Dendritic cell treated with granulocyte-macrophage colony-stimulating factor and Interleukin-4, amounts not matched to agents 40 ng/mL and 50 ng/mL, for 4 days (primary cell): ENCODE results near the gene EVI5L.
"Not testable (repeated sequence)": the region's sequence is repeated elsewhere in the genome, so short reads cannot be mapped to it uniquely, and the experiment has no call there.

Source experiments
- H3K27ac Mint-ChIP-seq: one replicate; pipeline ENCODE4 v1.8.0; 2022; ENCODE audit warnings: mild to moderate bottlenecking, mixed read lengths
- H3K27me3 Mint-ChIP-seq: one replicate; pipeline ENCODE4 v1.8.0; 2022; ENCODE audit warnings: mild to moderate bottlenecking, mixed read lengths
- H3K36me3 Mint-ChIP-seq: one replicate; pipeline ENCODE4 v1.8.0; 2022; ENCODE audit warnings: low read depth, mixed read lengths
- H3K4me1 Mint-ChIP-seq: one replicate; pipeline ENCODE4 v1.8.0; 2022; ENCODE audit warnings: low read depth, mixed read lengths
- H3K4me3 Mint-ChIP-seq: one replicate; pipeline ENCODE4 v1.8.0; 2022; ENCODE audit warnings: mild to moderate bottlenecking, moderate library complexity, mixed read lengths
- H3K9me3 Mint-ChIP-seq: one replicate; pipeline ENCODE4 v1.8.0; 2022; ENCODE audit warnings: mixed read lengths
- intact Hi-C: fragments of 100-400 bp; cut with micrococcal nuclease; formaldehyde crosslinking; loops from one replicate; pipeline ENCODE4 v1.15.0; 2022

EVI5L gene

DNA sequence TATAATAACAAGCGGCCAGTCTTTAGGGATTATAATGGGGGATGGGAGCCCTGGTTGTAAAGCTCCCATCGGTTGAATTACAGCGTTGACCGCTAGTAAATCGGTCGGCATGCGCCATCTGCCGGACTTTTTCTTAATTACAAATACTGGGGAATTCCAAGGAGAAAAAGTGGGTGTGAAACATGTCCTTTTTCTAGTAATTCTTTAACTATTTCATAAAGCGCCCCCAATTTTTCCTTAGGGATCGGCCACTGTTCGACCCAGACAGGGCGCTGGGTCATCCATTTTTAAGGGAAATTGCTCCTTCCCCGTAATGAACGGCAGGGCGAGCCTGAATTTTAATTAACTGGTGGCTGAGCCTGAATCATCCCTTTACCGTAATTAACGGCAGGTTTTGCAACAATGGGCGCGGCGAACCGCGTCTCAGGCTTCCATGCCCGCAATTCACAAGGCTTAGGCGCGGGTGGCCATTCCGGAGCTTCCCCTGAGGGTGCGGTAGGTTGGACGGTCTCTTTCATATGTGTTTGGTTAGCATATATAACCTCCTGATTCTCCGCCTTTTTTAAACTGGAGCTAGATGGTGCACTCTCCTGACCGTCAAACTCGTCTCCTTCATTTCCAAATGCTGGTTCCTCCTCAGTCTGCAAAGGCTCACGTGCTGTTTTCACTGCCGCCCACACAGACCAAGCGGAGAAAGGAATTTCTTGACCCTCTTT, 30.2 kb upstream of the EVI5L start:
- Mint-ChIP-seq H3K27ac (peak overlapping the region; percentile 78), H3K36me3 (peaks cover 6% of the 10 kb centered on the region), H3K27me3 (peaks cover 3% of the 10 kb centered on the region), H3K4me3 (peak overlapping the region; percentile 67), H3K9me3 (no peaks in the 10 kb centered on the region), H3K4me1 (peaks cover 12% of the 10 kb centered on the region)
- intact Hi-C loops, result loop anchor here (1.0 to 5.0 kb wide), 3 partner anchors 51 to 232 kb away; no protein-coding TSS in a partner anchor

DNA sequence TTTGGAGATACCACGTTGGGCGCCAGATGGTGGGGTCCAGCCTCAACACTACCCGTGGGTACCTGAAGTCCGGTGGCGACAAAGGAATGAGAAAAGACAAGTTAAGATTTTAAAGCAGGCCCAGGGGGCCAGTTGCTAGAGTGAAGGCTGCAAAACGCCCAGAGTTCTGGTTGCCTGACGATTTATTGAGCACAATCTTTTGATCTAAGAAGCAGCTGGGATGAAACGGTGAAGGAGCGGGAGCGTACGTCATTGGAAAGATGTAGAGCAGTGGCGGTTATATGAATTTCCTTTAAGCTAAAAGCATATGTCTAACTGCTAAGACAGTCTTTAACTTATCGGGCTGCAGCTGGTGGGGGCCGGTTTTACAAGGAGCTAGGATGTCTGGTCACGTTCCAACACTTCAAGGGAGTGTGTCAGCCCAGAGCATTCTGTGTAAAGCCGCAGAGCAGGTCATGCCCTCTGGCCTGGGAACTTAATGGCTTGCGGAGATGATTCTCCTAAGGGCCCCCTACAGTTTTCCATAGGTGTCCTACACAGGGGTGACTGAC, 28.9 kb upstream of the EVI5L start:
- Mint-ChIP-seq H3K4me1 (peaks cover 16% of the 10 kb centered on the region), H3K27ac (no peak overlapping the region), H3K9me3 (no peaks in the 10 kb centered on the region), H3K36me3 (peaks cover 6% of the 10 kb centered on the region), H3K27me3 (peaks cover 6% of the 10 kb centered on the region), H3K4me3 (no peak overlapping the region)
- intact Hi-C loops, result loop anchor here (5.0 kb wide), 1 partner anchor 234 kb away; no protein-coding TSS in a partner anchor

DNA sequence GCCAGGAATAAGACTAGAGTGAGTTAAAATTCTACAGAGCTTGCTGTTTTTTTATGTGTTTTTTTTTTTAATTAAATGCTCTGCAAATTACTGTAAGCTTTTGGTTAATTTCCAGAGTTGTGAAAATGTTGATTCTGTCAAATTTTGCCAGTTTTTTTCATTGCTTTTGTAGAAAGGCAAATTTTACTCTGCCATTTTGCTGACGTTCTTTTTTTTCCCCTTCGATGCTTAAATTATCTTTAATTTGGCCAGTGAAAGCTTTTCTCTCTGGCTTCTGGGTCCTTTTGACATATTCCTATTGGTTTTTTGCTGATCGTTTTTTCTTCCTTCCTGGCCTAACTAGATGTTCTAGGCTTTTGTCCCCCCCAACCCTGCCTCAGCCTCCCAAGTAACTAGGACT, 23.8 kb upstream of the EVI5L start:
- H3K27me3 Mint-ChIP-seq, result peaks cover 15% of the 10 kb centered on the region
- H3K27ac Mint-ChIP-seq, result no peak overlapping the region

DNA sequence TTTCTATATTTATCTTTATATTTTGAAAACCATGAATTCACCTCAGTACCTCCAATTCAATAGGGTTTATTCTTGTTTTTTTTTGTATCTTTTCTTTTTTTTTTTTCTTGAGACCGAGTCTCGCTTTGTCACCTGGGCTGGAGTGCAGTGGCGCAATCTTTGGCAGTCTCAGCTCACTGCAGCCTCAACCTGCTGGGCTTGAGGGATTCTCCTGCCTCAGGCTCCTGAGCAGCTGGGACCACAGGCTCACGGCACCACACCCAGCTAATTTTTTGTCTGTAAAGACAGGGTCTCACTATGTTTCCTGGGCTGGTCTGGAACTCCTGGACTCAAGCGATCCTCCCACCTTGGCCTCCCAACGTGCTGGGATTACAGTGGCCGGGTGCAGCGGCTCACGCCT, 23.1 kb upstream of the EVI5L start:
- H3K36me3 Mint-ChIP-seq, result no peaks in the 10 kb centered on the region
- peaks cover 18% of the 10 kb centered on the region for H3K9me3 Mint-ChIP-seq
- peaks cover 15% of the 10 kb centered on the region for H3K27me3 Mint-ChIP-seq
- H3K4me3 Mint-ChIP-seq, result no peak overlapping the region
- intact Hi-C loops, result no loop called here
- H3K27ac Mint-ChIP-seq, result no peak overlapping the region
- H3K4me1 Mint-ChIP-seq, result peaks cover 22% of the 10 kb centered on the region

More for the DNA sequence above, 23.8 kb upstream of the EVI5L start:
- H3K36me3 Mint-ChIP-seq, result no peaks in the 10 kb centered on the region
- peaks cover 22% of the 10 kb centered on the region for H3K4me1 Mint-ChIP-seq
- intact Hi-C loops, result no loop called here
- H3K9me3 Mint-ChIP-seq, result peaks cover 11% of the 10 kb centered on the region
- no peak overlapping the region for H3K4me3 Mint-ChIP-seq

DNA sequence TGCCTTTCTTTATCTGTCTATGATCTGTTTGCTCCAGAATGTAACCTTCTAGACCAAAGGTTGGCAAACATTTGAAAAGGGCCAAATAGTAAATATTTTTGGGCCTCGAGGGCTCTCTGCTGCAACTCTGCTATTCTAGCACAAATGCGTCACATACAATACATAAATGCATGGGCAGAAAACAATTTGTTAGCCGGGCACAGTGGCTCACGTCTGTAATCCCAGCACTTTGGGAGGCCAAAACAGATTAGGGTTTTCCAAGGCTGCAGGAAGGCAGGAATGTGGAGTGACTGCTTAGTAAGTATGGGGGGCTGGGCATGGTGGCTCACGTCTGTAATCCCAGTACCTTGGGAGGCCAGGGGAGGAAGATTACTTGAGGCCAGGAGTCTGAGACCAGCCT, 21.9 kb upstream of the EVI5L start:
- Mint-ChIP-seq H3K4me3 (no peak overlapping the region), H3K36me3 (no peaks in the 10 kb centered on the region), H3K27ac (no peak overlapping the region), H3K9me3 (peaks cover 23% of the 10 kb centered on the region), H3K4me1 (peaks cover 22% of the 10 kb centered on the region), H3K27me3 (peaks cover 15% of the 10 kb centered on the region)
- intact Hi-C loops, result no loop called here

DNA sequence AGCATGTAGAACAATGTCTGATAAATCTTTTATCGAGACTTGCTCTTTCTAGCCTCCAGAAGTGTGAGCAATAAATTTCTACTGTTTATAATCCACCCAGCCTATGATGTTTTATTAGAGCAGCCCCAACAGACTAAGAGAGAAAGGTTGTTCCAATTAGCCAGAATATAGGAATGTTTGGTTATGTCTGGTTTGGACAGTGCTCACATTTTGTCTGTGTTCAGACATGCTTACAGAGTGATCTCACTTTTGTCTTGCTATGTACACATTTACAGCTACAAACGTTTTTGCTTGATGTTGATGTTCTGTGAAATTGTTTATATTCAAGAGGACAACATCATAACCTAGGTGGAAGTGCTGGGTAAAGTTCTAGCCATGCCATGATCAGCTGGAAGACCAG, 18.0 kb upstream of the EVI5L start:
- intact Hi-C loops, result no loop called here
- Mint-ChIP-seq H3K27me3 (peaks cover 3% of the 10 kb centered on the region), H3K4me3 (no peak overlapping the region), H3K9me3 (peaks cover 40% of the 10 kb centered on the region), H3K36me3 (peaks cover 13% of the 10 kb centered on the region), H3K4me1 (peaks cover 31% of the 10 kb centered on the region), H3K27ac (no peak overlapping the region)

DNA sequence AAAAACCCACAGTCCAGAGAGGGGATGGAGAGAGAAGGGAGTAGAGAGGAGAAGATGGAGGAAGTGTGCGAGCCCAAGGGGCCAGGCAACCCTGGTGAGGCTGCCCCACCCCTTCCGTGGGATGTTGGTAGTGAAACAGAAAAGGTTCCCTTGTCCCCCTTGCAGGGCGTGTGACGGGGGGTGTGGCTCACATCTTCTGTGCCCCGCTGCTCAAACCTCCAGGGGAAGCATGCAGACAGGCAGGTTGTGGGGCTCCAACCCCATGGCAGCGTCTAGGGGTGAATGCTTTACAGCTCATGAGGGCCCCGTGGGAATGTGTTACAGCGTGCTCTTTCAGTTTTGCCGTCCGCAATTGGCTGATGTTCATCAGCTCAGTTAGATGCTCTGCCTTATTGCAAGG, 14.7 kb upstream of the EVI5L start:
- H3K36me3 Mint-ChIP-seq, result peaks cover 17% of the 10 kb centered on the region
- intact Hi-C loops, result no loop called here

DNA sequence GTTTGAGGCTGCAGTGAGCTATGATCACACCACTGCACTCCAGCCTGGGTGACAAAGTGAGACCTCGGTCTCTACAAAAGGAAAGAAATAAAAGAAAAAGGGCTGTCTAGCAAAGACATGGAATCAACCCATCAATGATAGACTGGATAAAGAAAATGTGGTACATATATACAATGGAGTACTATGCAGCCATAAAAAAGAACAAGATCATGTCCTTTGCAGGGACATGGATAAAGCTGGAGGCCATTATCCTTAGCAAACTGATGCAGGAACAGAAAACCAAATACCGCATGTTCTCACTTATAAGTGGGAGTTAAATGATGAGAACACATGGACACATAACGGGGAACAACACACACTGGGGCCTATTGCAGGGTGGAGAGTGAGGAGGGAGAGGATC, 14.0 kb upstream of the EVI5L start:
- H3K27ac Mint-ChIP-seq, H3K4me3 Mint-ChIP-seq, intact Hi-C loops: not testable (repeated sequence)
- H3K27me3 Mint-ChIP-seq, result peaks cover 18% of the 10 kb centered on the region
- peaks cover 18% of the 10 kb centered on the region for H3K4me1 Mint-ChIP-seq
- peaks cover 33% of the 10 kb centered on the region for H3K9me3 Mint-ChIP-seq
- peaks cover 17% of the 10 kb centered on the region for H3K36me3 Mint-ChIP-seq

More for the DNA sequence above, 14.7 kb upstream of the EVI5L start:
- H3K27me3 Mint-ChIP-seq, result peaks cover 11% of the 10 kb centered on the region
- no peak overlapping the region for H3K27ac Mint-ChIP-seq
- H3K4me3 Mint-ChIP-seq, result no peak overlapping the region
- peaks cover 40% of the 10 kb centered on the region for H3K9me3 Mint-ChIP-seq
- H3K4me1 Mint-ChIP-seq, result peaks cover 18% of the 10 kb centered on the region

DNA sequence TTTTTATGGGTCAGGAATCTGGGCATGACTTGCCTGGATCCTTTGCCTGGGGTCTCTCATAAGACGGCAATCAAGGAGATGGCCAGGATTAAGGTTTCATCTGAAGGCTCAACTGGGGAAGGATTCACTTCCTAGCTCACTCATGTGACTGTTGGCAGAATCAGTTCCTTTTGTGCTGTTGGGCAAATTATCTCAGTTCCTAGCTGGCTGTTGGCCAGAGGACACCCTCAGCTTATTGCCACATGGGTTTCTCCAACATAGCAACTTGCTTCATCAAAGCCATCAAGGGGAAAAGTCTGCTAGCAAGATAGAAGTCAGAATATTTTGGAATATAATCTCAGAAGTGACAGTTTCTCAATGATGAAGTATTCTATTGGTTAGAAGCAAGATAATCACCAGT, 12.2 kb upstream of the EVI5L start:
- Mint-ChIP-seq H3K27me3 (peaks cover 24% of the 10 kb centered on the region), H3K4me1 (peaks cover 18% of the 10 kb centered on the region), H3K9me3 (peaks cover 18% of the 10 kb centered on the region), H3K27ac (no peak overlapping the region), H3K4me3 (no peak overlapping the region), H3K36me3 (peaks cover 17% of the 10 kb centered on the region)
- intact Hi-C loops, result no loop called here

DNA sequence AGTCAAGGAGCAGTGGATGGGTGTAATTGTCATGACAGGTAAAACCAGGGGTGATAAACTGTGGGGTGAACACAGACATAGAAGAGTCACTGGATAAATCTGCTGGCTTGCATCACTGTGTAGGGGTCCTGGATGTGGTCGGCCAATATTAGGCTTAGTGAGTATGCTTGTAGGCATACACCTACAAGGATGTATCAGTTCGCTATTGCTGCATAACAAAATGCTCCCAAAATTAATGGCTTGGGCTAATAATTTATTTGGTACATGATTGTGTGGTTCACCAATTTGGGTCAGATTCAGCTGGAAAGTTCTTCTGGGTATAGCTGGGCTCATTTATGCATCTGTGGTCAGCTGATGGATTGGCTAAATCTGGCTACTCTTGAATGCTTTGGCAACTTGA, 11.2 kb upstream of the EVI5L start:
- H3K4me3 Mint-ChIP-seq, result no peak overlapping the region
- H3K9me3 Mint-ChIP-seq, result peaks cover 18% of the 10 kb centered on the region
- intact Hi-C loops, result no loop called here
- peaks cover 22% of the 10 kb centered on the region for H3K4me1 Mint-ChIP-seq
- peaks cover 30% of the 10 kb centered on the region for H3K27me3 Mint-ChIP-seq
- no peak overlapping the region for H3K27ac Mint-ChIP-seq
- H3K36me3 Mint-ChIP-seq, result peaks cover 17% of the 10 kb centered on the region

DNA sequence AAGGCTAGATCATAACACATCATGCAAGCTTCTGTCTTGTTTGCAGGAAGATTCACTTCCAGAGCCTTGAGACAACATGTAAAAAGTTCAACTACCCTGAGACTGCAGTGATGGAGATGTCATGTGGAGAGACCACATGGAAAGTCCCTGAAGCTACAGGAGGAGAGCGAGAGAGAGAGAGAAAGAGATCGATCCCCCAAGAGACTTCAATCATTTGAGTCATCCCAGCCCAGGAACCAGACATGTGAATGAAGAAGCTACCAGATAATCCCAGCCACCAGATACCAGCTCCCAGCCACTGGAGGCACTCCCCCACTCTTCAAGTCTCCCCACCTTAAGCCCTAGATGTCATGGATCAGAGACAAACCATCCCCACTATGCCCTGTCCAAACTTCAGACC, 10.7 kb upstream of the EVI5L start:
- peaks cover 34% of the 10 kb centered on the region for H3K27me3 Mint-ChIP-seq
- intact Hi-C loops, result no loop called here
- H3K27ac Mint-ChIP-seq, result no peak overlapping the region
- peaks cover 18% of the 10 kb centered on the region for H3K9me3 Mint-ChIP-seq
- H3K4me1 Mint-ChIP-seq, result peaks cover 20% of the 10 kb centered on the region
- H3K36me3 Mint-ChIP-seq, result peaks cover 17% of the 10 kb centered on the region
- no peak overlapping the region for H3K4me3 Mint-ChIP-seq

DNA sequence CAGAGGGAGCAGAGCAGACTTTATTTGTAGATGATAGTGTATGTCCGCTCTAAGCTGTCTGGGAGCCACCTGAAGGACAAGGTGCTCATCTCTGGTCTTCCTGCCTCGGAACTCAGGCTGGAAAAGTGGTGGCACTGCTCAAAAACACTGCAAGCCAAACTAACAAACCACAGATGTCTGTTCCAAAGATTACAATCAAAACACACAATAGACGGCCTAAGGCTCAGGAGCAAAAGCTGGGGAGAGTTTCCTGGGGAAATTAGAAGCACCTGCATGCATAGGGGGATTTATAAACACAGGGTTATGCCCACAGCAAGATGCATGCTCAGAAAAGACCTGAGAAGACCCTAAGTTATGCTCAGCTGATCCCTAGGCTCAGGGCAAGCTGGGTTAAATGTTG, 9.4 kb upstream of the EVI5L start:
- Mint-ChIP-seq H3K4me3 (no peak overlapping the region), H3K27me3 (peaks cover 45% of the 10 kb centered on the region), H3K36me3 (peaks cover 17% of the 10 kb centered on the region), H3K9me3 (peaks cover 16% of the 10 kb centered on the region), H3K4me1 (peaks cover 8% of the 10 kb centered on the region), H3K27ac (no peak overlapping the region)
- intact Hi-C loops, result no loop called here

DNA sequence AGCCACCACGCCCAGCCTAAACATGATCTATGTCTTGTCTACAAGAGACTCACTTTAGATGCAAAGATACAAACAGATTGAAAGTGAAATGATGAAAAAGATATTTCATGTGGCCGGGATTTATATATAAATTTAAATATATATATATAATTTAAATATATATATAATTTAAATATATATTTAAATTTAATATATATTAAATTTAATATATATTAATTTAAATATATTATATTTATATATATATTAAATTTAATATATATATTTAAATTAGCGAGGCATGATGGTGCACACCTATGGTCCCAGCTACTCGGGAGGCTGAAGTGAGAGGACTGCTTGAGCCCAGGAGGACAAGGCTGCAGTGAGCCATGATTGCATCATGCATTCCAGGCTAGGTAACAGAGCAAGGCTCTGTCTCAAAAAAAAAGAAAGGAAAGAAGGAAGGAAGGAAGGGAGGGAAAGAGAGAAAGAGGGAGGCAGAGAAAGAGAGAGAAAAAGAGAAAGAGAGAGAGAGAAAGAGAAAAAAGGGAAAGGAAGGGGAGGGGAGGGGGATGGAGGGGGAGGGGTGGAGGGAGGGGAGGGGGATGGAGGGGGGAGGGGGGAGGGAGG, 7.0 kb upstream of the EVI5L start:
- Mint-ChIP-seq H3K36me3 (no peaks in the 10 kb centered on the region), H3K27me3 (peaks cover 62% of the 10 kb centered on the region), H3K4me1 (peaks cover 4% of the 10 kb centered on the region), H3K27ac (no peak overlapping the region), H3K9me3 (no peaks in the 10 kb centered on the region), H3K4me3 (no peak overlapping the region)
- intact Hi-C loops, result no loop called here

DNA sequence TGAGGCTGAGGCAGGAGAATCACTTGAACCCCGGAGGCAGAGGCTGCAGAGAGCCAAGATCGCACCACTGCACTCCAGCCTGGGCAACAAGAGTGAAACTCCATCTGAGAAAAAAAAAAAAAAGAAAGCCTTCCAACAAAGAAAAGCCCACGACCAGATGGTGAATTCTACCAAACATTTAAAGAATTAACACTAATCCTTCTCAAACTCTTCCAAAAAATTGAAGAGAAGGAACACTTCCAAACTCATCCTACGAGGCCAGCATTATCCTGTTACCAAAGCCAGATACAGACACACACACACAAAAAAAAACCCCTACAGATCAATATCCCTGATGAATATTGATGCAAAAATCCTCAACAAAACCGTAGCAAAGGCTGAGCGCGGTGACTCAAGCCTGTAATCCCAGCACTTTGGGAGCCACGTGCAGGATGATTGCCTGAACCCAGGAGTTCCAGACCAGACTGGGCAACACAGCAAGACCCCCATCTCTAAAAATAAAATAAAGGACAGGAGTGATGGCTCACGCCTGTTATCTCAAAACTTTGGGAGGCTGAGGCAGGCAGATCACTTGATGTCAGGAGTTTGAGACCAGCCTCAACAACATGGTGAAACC, 6.2 kb upstream of the EVI5L start:
- Mint-ChIP-seq H3K4me1 (peaks cover 6% of the 10 kb centered on the region), H3K4me3 (no peak overlapping the region), H3K27me3 (peaks cover 63% of the 10 kb centered on the region), H3K36me3 (no peaks in the 10 kb centered on the region), H3K27ac (no peak overlapping the region), H3K9me3 (no peaks in the 10 kb centered on the region)
- intact Hi-C loops, result no loop called here
